H1 (cell line): ENCODE data around the gene KCNMB4. TPM values are rescaled to one million over a fixed set of nuclear protein-coding genes. Genes with fewer than 3 reads are reported as not detected.

Experiments used
- E2F6 ChIP-seq: IDR thresholded peaks from 2 replicates; pipeline ENCODE4 v1.6.1; 2012; ENCODE audit warnings: inconsistent platforms
- KDM1A ChIP-seq: fragments of 200-600, 300-600 bp; sonication (generic); IDR thresholded peaks from 2 replicates; pipeline ENCODE4 v1.7.1; 2016; ENCODE audit warnings: mild to moderate bottlenecking, low read length, borderline replicate concordance
- RNF2 ChIP-seq: fragments of 200-900, 300-1000 bp; sonication (generic); IDR thresholded peaks from 2 replicates; pipeline ENCODE4 v1.7.1; 2016; ENCODE audit warnings: borderline replicate concordance, low read depth, mild to moderate bottlenecking, antibody characterized with exemption, low read length; ENCODE audit not compliant: poor library complexity, severe bottlenecking; ENCODE audit errors: missing control alignments
- YY1 ChIP-seq: IDR thresholded peaks from 2 replicates; pipeline ENCODE4 v1.6.1; 2011; ENCODE audit warnings: low read depth, mild to moderate bottlenecking, low read length
- polyA plus RNA-seq, 7 experiments: library from polyadenylated mRNA; depleted of rRNA in 3 of 7; stranded (reverse) in 5 of 7; unstranded in 2 of 7; fragments of >200 nt in 5 of 7; fragments of 200-250 nt in 2 of 7; gene quantifications; 1 replicate in 5 of 7; 2 replicates in 1 of 7; 4 replicates in 1 of 7; pipeline versions ENCODE4 v1.2.1 to v1.2.3, GENCODE V29; 2011 to 2013; ENCODE audit warnings: missing spikeins in 2 of 7, mixed read lengths in 2 of 7
- total RNA-seq: library from RNA; stranded (reverse); fragmentation: NEBNext Ultra II Directional; extraction: Animal tissue kit (Norgen Biotek cat#: 25700); gene quantifications from 2 replicates; pipeline ENCODE4 v1.2.1, GENCODE V29; 2021

The KCNMB4 gene
- total and polyA plus RNA-seq, 2 of the 8 experiments (the other 6 are each of a cell fraction or from before 2014, with no cell fraction given), result 10.9 to 16.0 TPM

DNA sequence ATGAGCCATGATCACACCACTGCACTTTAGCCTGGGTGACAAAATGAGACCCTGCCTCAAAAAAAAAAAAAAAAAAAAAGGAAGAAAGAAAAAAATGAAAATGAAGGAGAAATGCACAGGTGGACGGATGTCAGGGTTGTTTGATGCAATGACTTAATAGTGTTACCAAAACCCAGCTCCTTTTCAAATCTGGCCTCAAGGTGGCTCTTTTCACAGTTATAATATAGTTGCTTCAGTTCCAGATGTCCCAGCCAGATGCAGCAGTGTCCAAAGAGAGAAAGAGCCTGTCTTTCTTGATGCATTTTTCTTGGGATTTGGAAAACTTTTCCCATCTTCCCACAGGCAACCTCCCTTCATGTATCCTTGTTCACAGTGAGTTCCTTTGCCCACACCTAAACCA is 36.5 kb downstream of the KCNMB4 start (continued):
- no peak for TF ChIP-seq RNF2
- no peak for TF ChIP-seq KDM1A
- no peak for TF ChIP-seq YY1
- TF ChIP-seq E2F6, result no peak
